Endothelial cell of umbilical vein (primary cell): Measurements from ENCODE around the gene TSTD1. TPM values are rescaled to one million over a fixed set of nuclear protein-coding genes. Genes with fewer than 3 reads are reported as not detected.
A peak's percentile ranks its signal among the peaks of the same experiment; 100 is the strongest.

ENCODE experiments used
- BruUV-seq: library from RNA; stranded (reverse); fragments of 400-500 nt; replicated peaks from 2 replicates; lab custom pipeline; 2021; lab: Mats Ljungman, UMichigan
- CTCF ChIA-PET: fragments of 300-600, 350-600 bp; sonication (Branson Sonifier 250); formaldehyde crosslinking; loops from one replicate; lab custom pipeline; 2021; ENCODE audit warnings: antibody characterized with exemption, inconsistent platforms; lab: Charles Lee
- POLR2A ChIA-PET: fragments of 300-600, 350-600 bp; sonication (Branson Sonifier 250); formaldehyde crosslinking; loops from one replicate; lab custom pipeline; 2021; ENCODE audit warnings: antibody characterized with exemption, inconsistent platforms; lab: Charles Lee
- DNase-seq: peaks from one replicate; pipeline ENCODE4 v3.0.0-alpha.2; 2011; ENCODE audit warnings: low read depth, low spot score
- FAIRE-seq: peaks from 2 replicates; lab custom pipeline; 2011; peaks lifted over from hg19 to GRCh38; lab: Jason Lieb, UNC
- H2AFZ ChIP-seq: 2 replicates; pipeline ENCODE4 v1.6.0; 2012; ENCODE audit warnings: low read depth, low read length, control low read depth, inconsistent platforms
- H3K27ac ChIP-seq: 2 replicates; pipeline ENCODE4 v1.5.1; 2011; ENCODE audit warnings: low read depth, mild to moderate bottlenecking, control low read depth, low read length, moderate library complexity; ENCODE audit not compliant: insufficient read depth
- H3K27me3 ChIP-seq, 2 experiments: 2 replicates each; pipeline versions ENCODE4 v1.6.0 to v1.6.1; 2011; ENCODE audit warnings: low read length in 2 of 2, mixed read lengths in 1 of 2; ENCODE audit not compliant: control insufficient read depth in 2 of 2, insufficient read depth in 2 of 2
- H3K36me3 ChIP-seq, 2 experiments: 2 replicates in 1 of 2; 3 replicates in 1 of 2; pipeline ENCODE4 v1.5.1; 2011; ENCODE audit warnings: low read length in 2 of 2, mild to moderate bottlenecking in 1 of 2, moderate library complexity in 1 of 2; ENCODE audit not compliant: control insufficient read depth in 2 of 2, insufficient read depth in 2 of 2; ENCODE audit errors: extremely low read depth in 1 of 2
- H3K4me1 ChIP-seq: 3 replicates; pipeline ENCODE4 v1.5.1; 2011; ENCODE audit warnings: mild to moderate bottlenecking, low read length; ENCODE audit not compliant: control insufficient read depth, insufficient read depth; ENCODE audit errors: extremely low read depth
- H3K4me2 ChIP-seq: 2 replicates; pipeline ENCODE4 v1.6.1; 2011; ENCODE audit warnings: low read length, control low read depth, mixed read lengths; ENCODE audit not compliant: insufficient read depth
- H3K4me3 ChIP-seq, 3 experiments: fragments of 200-600 bp in 1 of 3; sonication (generic), shearing (Covaris generic) in 1 of 3; replicated peaks in 1 of 3; 2 replicates each; pipeline ENCODE4 v1.5.1; 2011 to 2016; ENCODE audit warnings: control low read depth in 3 of 3, low read length in 3 of 3, mild to moderate bottlenecking in 2 of 3, inconsistent platforms in 1 of 3, low read depth in 1 of 3, moderate library complexity in 1 of 3; ENCODE audit not compliant: insufficient read depth in 1 of 3
- H3K79me2 ChIP-seq: 2 replicates; pipeline ENCODE4 v1.6.0; 2012; ENCODE audit warnings: low read length, inconsistent platforms; ENCODE audit not compliant: control insufficient read depth, insufficient read depth
- H3K9ac ChIP-seq: replicated peaks from 2 replicates; pipeline ENCODE3; 2011; ENCODE audit warnings: low read length, control low read depth; ENCODE audit not compliant: insufficient read depth; ENCODE audit errors: extremely low read depth
- H3K9me1 ChIP-seq: replicated peaks from 3 replicates; pipeline ENCODE4 v1.6.0; 2011; ENCODE audit warnings: mild to moderate bottlenecking, low read length; ENCODE audit not compliant: control insufficient read depth, insufficient read depth; ENCODE audit errors: extremely low read depth
- H3K9me3 ChIP-seq: replicated peaks from 2 replicates; pipeline ENCODE4 v1.5.1; 2012; ENCODE audit warnings: low read length, inconsistent platforms; ENCODE audit not compliant: control insufficient read depth, insufficient read depth
- H4K20me1 ChIP-seq: replicated peaks from 2 replicates; pipeline ENCODE3; 2011; ENCODE audit warnings: mild to moderate bottlenecking, low read length; ENCODE audit not compliant: control insufficient read depth, insufficient read depth; ENCODE audit errors: extremely low read depth
- CTCF ChIP-seq, 2 donors: IDR thresholded peaks; 1 replicate in 1 of 2; 2 replicates in 1 of 2; pipeline ENCODE4 v1.5.1; 2011; ENCODE audit warnings: low read length in 2 of 2, mild to moderate bottlenecking in 2 of 2, moderate library complexity in 2 of 2, control low read depth in 1 of 2, inconsistent platforms in 1 of 2, low read depth in 1 of 2; ENCODE audit not compliant: insufficient read depth in 1 of 2; ENCODE audit errors: extremely low read depth in 1 of 2
- EZH2 ChIP-seq: IDR thresholded peaks from 2 replicates; pipeline ENCODE4 v1.6.1; 2012; ENCODE audit warnings: borderline replicate concordance, low read depth, mild to moderate bottlenecking, moderate library complexity, low read length, inconsistent platforms; ENCODE audit not compliant: severe bottlenecking
- FOS ChIP-seq: IDR thresholded peaks from 2 replicates; pipeline ENCODE4 v1.6.1; 2011; ENCODE audit warnings: mild to moderate bottlenecking, low read length, moderate library complexity, borderline replicate concordance; ENCODE audit not compliant: insufficient read depth
- GATA2 ChIP-seq: IDR thresholded peaks from 2 replicates; pipeline ENCODE4 v1.7.0; 2011; ENCODE audit warnings: low read depth, mild to moderate bottlenecking, moderate library complexity, mixed read lengths, low read length; ENCODE audit not compliant: insufficient read length, insufficient read depth
- JUN ChIP-seq: IDR thresholded peaks from 2 replicates; pipeline ENCODE4 v1.6.1; 2011; ENCODE audit warnings: borderline replicate concordance, low read depth; ENCODE audit not compliant: insufficient read length, insufficient read depth
- MYC ChIP-seq: IDR thresholded peaks from one replicate; pipeline ENCODE4 v1.6.1; 2011; ENCODE audit warnings: mild to moderate bottlenecking, low read depth, low read length
- POLR2A ChIP-seq: IDR thresholded peaks from 2 replicates; pipeline ENCODE4 v1.6.1; 2012; ENCODE audit warnings: low read depth, mild to moderate bottlenecking, control low read depth, low read length
- POLR2AphosphoS5 ChIP-seq: IDR thresholded peaks from 2 replicates; pipeline ENCODE4 v1.6.1; 2012; ENCODE audit warnings: low read depth, mild to moderate bottlenecking, control low read depth, low read length, moderate library complexity; ENCODE audit not compliant: insufficient read depth
- dilution Hi-C: fragments of 300-500 bp; cut with MboI; formaldehyde crosslinking; loops from one replicate; pipeline ENCODE4 v1.15.0; 2019; ENCODE audit warnings: low sequenced_read_pairs; ENCODE audit not compliant: extremely low pct_ligation_motif_present
- intact Hi-C: fragments of 100-400 bp; cut with micrococcal nuclease; formaldehyde crosslinking; loops from one replicate; pipeline ENCODE4 v1.10.0; 2022
- polyA plus RNA-seq, 4 experiments: library from polyadenylated mRNA; depleted of rRNA in 3 of 4; stranded (reverse) in 3 of 4; unstranded in 1 of 4; fragments of >200 nt; gene quantifications; 2 replicates each; pipeline versions ENCODE4 v1.2.1 to v1.2.3, GENCODE V29; 2011 to 2012; ENCODE audit warnings: missing spikeins in 1 of 4
- total RNA-seq: library from RNA; stranded (reverse); gene quantifications from 2 replicates; pipeline ENCODE4 v1.2.3, GENCODE V29; 2021
- TF ChIP-seq, protein P1 (sequence below): IDR thresholded peaks from 2 replicates; pipeline ENCODE4 v1.6.1; 2011; ENCODE audit not compliant: insufficient read depth, insufficient read length

Gene TSTD1
- total and polyA plus RNA-seq, 2 donors (not counting 3 experiments of a cell fraction or from before 2014, with no cell fraction given), result 8.9 to 39.1 TPM

- Histone ChIP-seq H2AFZ (no peak overlapping the region), H3K4me2 (no peak overlapping the region), H3K36me3 (no peaks in the 10 kb centered on the region), H3K27ac (no peak overlapping the region), H3K9ac (no peak overlapping the region), H4K20me1 (no peaks in the 10 kb centered on the region), H3K79me2 (no peaks in the 10 kb centered on the region), H3K4me3 (no peak overlapping the region), H3K27me3 (no peaks in the 10 kb centered on the region), H3K9me1 (no peaks in the 10 kb centered on the region), H3K9me3 (no peaks in the 10 kb centered on the region), H3K4me1 (no peaks in the 10 kb centered on the region)
- CTCF ChIA-PET, result interaction anchor here (0.8 to 1.4 kb wide), 4 partner anchors 26 to 74 kb away, joined by 3 to 8 read pairs (median 5); partner anchors contain the start of gene KLHDC9
- BruUV-seq, result no TSS peak
- POLR2A ChIA-PET, result no interaction called here
- FAIRE-seq (no peak), DNase-seq (no peak)
- intact Hi-C loops (no loop called here), dilution Hi-C loops (no loop called here)
- no peak for TF ChIP-seq FOS
- TF ChIP-seq CTCF (IDR thresholded peaks at IDR 0.05; ENCODE audit: extremely low read depth in 1 of 2, insufficient read depth in 1 of 2, low read depth in 1 of 2, low read length in 2 of 2), result peak; percentile 25 to 26
Measured at GRCh38 chr1:161071886-161072371, 33.2 kb upstream of the TSTD1 start.

DNA sequence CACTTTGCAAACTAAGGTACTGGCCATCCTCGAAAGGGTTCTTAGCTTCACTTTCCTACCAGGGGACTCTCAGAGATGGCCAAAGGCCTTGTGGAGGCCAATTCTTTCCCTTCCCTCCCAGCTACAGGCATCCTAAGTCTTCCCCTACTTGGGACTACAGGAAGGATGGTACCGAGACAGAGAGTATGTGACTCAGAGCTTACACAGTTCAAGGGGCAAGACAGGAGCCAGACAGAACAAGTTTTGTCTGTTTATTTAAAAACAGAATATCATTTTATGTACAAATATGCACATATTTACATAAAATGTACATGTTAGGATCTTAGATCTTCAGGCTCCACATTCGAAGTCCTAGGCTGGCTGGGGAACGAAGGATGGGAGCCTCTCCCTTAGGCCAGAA, 32.0 kb upstream of the TSTD1 start:
- intact Hi-C loops (no loop called here), dilution Hi-C loops (no loop called here)
- Histone ChIP-seq H3K9me3 (no peaks in the 10 kb centered on the region), H3K27ac (no peak overlapping the region), H3K9me1 (no peaks in the 10 kb centered on the region), H3K4me2 (no peak overlapping the region), H3K4me3 (no peak overlapping the region), H3K79me2 (no peaks in the 10 kb centered on the region), H3K27me3 (no peaks in the 10 kb centered on the region), H3K9ac (no peak overlapping the region), H3K4me1 (no peaks in the 10 kb centered on the region), H2AFZ (no peak overlapping the region), H4K20me1 (no peaks in the 10 kb centered on the region), H3K36me3 (no peaks in the 10 kb centered on the region)
- TF ChIP-seq POLR2AphosphoS5 (no peak), GATA2 (no peak), MYC (no peak), POLR2A (no peak), EZH2 (no peak), FOS (no peak), JUN (no peak), CTCF (IDR thresholded peaks at IDR 0.05; ENCODE audit: extremely low read depth in 1 of 2, insufficient read depth in 1 of 2, low read depth in 1 of 2, low read length in 2 of 2) (no peak)
- TF ChIP-seq, protein P1, sequence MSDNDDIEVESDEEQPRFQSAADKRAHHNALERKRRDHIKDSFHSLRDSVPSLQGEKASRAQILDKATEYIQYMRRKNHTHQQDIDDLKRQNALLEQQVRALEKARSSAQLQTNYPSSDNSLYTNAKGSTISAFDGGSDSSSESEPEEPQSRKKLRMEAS, result no peak
- ChIA-PET POLR2A (no interaction called here), CTCF (interaction anchor here (0.5 to 1.4 kb wide), 6 partner anchors 16 to 975 kb away, joined by 3 to 7 read pairs (median 3); no protein-coding TSS in a partner anchor)
- no TSS peak for BruUV-seq
- no peak for DNase-seq
- FAIRE-seq, result no peak
